Measurements from ENCODE around the gene SRC.
A peak's percentile ranks its signal among the peaks of the same experiment; 100 is the strongest.

The SRC gene

DNA sequence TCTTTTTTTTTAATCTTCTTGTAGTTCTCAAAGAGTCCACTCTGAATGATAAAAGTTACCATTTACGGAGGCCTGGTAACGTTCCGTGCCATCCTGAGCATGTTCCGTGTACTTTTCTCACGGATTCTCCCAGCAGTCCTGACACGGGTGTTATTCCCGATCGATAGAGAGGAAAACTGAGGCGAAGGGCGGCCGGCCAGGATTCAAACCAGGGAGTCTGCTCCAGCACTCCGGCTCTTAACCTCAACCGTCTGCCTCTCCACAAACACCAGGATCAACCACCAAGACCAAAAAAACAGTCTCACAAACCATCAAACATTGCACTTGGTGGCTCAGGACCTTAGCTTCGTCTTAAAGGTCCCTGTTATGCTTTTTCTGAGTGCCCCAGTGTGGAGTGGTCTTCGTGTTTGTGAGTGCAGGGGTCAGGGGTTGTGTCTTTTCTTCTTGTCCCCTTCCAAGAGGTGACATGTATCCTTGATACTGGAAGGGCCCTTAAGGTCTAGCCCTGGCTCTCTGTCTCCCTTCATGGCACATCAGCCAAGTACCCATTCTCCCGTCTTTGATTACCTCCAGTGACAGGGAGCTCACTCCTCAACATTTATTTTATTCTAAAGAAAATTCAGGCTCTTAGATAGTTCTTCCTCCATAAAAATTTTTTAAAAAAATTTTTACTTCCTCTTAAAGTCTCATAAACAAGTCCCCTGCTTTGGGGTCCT is 35.1 kb downstream of the SRC start:
- DNase-seq: no peak

DNA sequence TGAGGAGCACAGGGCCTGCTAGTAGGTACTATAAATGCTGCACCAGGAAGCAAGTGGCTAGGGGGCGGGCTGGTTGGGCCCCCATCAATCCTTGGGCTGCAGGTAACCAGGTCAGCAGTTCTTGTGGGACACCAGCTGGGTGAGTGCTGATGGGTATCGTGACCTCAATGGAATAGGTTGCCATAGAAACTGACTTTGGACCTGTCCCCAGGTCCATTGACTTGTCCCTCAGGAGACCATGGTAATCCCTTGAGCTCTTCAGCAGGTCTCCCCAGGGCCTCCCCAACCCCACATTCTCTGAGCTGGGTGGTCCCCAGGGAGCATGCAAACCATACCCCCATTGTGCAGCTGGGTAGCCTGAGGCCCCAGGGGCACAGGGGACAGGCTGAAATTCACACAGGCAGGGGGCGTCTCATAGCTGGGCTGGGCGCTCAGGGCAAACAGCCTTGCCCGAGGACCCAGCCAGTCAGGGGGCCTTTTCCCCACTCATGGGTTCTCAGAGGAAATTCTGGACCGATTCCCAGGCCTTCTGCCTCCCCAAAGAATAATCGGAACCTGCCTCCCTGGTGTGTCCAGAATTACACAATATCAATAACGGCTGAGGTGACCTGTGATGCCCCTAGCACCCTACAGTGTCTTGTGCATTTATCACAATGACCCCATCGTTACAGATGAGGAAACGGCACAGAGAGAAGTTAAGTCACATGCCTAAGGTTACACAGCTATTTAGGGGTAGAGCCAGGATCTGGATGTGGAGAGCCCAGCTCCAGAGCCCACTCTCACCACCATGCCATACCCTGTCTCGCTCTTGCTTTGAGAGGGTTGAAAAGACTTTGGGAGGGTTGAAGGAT is 35.9 kb downstream of the SRC start:
- DNase-seq: no peak

DNA sequence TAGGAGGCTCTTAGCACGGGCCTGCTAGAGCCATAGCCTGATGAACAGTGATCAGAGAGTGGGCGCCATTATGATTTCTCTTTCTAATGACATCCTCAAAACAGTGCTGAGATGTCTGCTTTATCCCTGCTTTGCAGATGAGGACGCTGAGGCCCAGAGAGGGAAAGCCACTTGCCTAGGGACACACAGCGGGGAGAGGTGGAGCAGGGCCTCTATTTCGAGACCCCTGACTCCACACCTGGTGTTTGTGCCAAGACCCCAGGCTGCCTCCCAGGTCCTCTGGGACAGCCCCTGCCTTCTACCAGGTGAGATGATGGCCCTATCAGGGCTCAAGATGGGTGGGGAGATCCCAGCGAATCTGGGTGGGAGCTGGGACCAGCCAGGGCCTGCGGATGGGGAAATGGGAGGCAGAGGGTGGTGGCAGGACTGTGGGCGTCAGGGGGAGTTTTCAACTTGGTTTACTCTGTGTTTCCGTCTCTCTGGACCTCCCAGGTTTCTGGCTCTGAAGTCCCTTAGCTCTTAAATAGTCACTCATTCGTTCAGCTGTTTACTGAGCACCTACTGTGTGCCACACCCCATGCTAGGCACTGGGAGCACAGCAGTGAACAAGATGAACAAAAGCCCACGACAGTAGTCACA is 36.7 kb downstream of the SRC start:
- no peak for DNase-seq

DNA sequence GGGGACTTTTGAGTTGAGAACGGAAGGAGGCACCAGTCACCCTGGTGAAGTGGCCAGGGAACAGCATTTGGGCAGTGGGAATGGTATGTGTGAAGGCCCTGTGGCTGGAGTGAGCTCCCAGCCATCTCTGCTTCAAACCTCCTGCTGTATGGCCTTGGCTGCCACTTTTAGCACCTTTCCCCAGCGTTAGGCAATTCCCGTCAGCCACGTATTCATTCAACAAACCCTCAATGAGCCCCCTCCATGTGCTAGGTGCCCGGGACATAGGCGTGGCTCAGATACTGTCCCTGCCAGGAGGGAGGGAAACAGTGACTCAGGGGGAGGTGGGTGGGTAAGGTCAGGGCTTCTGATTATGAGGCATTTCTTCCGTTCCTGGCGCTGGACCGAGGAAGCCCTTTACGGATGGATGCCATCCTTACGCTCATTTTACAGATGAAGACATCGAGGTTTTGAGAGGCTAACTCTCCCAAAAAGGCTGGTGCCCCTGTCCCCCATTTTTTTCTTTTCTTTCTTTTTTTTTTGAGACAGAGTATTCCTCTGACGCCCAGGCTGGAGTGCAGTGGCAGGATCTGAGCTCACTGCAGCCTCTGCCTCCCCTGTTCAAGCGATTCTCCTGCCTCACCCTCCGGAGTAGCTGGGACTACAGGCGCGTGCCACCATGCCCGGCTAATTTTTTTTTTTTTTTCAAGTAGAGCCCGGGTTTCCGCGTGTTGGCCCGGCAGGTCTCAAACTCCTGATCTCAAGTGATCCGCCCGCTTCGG is 37.5 kb downstream of the SRC start:
- no peak for DNase-seq

- DNase-seq: peak in 31 of 58 donors; percentile 10 to 62 (median 25)
Observed at GRCh38 chr20:37384683-37385174, 38.8 kb downstream of the SRC start.

DNA sequence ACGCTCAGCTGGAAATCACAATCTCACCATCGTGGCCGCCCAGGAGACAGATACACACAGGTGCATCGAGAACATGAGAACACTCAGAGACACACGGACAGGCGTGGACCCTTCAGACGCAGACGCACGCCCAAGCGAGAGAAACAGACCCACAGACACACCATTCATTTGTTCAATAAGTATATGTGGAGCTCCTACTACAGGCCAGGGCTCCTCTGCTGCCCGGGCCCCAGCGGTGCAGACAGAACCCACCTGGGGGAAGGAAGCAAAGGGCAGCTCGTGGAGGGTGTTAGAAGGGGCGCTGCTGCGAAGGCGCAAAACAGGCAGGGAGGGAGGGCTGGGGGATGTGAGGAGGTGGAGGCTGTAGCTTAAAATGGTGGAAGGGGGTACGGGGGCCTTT is 39.2 kb downstream of the SRC start:
- no peak for DNase-seq

- no peak for DNase-seq
Observed at GRCh38 chr20:37385659-37386504, 39.9 kb downstream of the SRC start.

DNA sequence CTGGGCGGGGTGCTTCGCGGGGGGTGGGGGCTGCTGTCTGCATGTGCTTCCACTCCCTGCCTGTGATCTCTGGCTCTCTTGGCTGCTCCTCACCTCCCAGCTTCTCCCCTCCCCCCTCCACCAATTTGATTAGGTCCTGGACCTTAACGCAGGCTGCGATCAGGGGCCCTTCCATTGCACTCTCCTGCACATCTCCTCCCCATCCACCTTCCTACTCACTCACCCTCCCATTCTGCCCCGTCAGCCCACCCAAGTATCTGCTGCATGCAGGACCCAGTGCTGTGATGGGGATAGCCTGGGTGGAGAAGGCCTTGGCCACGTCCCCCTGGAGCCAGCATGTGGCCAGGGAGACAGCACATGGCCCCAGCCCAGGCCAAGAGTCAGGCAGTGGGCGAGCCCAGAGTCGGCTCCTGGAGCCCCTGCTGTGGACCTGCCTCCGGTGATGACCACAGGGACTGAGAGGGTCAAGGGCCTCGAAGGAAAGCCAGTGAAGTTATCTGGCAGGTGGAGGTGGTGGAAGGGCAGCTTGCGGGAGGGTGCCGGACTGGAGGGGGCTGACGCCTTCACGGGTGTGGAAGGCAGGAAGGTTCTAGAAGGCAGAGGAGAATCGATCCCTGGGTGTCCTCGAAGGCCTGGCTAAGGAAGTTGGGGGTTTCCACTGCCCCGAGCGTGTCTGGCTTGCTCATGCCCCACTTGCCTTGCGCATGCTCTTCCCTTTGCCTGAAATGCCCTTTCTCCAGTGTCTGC is 40.7 kb downstream of the SRC start:
- DNase-seq: no peak

- DNase-seq: no peak
Observed at GRCh38 chr20:37387519-37388269, 41.8 kb downstream of the SRC start.

GRCh38 chr20:37388831-37389230 is 42.9 kb downstream of the SRC start:
- DNase-seq: no peak

GRCh38 chr20:37389241-37389747 is 43.4 kb downstream of the SRC start:
- DNase-seq: no peak

DNA sequence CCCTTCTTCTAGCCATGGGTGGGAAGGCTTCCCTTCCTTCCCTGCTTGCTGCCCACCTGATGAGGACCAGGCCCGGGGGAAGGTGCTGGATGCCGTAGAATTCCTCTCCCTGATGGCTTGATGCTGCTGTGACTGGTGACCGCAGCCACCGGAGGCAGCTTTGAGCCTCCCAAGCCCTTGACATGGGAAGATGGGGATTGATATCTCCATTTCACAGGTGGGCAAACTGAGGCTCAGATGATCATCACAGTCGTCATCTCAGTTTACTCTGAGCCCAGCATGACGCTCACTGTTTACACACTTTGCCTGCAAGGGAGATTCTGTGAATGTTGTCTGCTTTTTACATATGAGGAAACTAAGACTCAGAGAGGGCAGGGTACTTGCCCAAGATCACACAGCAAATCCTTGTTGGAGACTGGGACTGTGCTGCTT is 43.9 kb downstream of the SRC start:
- DNase-seq: no peak

- DNase-seq: no peak
Observed at GRCh38 chr20:37390503-37390890, 44.6 kb downstream of the SRC start.

DNA sequence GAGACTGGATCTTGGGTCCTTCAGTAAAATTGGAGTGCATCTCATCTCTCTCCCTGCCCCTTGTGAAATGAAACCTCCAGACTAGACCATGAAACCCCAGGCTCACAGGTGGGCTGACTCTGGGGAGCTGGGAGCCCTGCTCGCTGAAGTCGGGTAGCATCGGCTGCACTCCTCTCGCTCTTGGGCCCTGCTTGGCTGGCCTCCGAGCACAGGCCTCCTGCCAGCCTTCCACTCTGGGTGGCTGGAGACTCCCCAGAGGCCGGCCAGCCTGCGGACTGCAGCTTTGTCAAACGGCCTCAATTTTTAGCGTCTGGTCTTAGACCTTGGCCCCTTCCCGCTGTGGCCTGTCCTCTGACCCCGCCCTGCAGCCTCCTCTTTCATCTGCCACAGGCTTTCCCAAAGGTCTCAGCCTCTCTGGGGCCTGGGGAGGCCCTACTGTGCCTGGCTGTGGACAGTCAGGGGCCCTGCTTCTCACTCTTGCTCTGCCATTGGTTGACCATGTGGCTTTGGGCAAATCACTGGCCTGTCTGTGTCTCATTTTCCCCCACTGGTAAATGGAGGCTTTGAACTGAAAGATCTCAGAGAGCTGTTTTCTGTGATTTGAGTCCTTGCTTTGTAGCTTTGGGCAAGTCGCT is 45.1 kb downstream of the SRC start:
- no peak for DNase-seq

GRCh38 chr20:37392441-37393195 is 46.7 kb downstream of the SRC start:
- DNase-seq: no peak

DNA sequence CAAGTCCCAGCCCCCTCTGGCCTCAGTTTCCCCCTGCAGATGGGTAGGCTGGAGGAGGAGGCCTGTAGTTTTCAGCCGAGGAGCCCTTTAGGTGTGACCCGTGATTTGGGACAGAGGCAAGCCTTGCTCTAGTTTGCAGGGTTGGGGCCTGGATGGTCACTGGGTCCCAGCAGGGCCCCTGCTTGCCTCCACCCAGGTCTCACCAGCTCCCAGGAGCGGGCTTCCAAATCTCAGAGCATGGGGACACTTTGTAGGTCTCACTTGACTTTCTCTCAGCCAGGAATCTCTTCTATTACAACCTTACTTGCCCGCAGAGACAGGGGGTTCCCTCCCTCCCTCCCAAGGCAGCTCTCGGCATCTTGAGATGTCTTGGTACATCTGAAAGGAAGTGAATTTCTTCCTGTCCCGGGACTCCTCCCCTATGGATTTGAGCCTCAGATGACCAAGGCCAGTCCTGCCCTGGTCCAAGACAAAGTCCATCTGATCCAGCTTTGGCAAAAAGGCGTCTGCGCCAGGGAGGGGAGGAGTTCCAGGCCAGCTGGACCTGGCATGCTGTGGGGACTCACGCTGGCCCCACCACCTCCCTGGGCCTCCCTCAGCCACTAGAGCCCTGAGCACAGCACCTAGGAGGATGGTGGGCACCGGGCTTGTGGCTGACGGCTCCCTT is 47.4 kb downstream of the SRC start:
- no peak for DNase-seq

Measured in anterior cingulate cortex (tissue), 58 donors.